ENCODE data around the gene ST6GALNAC5.
"Not testable (repeated sequence)": the region's sequence is repeated elsewhere in the genome, so short reads cannot be mapped to it uniquely, and the experiment has no call there.

The ST6GALNAC5 gene

DNA sequence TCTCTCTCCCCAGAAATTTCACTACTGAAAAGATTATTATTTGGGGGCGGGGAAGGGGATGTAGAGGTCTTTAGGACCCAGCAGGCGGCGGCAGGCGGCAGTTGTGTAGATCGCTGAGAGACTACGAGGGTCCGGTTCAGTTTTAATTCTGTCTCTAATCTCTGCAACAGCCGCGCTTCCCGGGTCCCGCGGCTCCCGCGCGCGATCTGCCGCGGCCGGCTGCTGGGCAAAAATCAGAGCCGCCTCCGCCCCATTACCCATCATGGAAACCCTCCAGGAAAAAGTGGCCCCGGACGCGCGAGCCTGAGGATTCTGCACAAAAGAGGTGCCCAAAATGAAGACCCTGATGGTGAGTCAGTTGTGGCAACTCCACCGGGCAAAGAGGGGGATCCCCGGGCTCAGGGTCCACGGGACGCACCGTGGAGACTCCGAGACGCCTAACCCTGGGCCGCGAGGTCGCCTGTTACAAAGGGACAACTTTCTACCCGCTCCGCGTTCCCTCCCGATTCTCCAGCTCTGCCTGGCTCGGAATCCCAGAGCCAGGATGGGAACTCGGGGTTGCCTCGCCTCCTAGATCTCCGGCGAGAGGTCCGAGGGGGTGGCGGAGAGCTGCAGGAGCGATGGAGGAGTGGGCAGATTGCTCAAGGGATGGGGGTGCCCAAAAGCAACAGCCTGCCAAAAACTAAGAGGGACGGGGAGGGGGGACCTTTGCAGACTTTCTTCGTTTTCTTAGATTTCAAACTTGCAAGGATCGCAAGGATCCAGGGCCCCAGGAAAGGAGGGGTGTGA, at the start of gene ST6GALNAC5:
ST6GALNAC5 (plus strand) TSS at position 139 of the 789 bp plus-strand sequence.
- DNase-seq: no peak

DNA sequence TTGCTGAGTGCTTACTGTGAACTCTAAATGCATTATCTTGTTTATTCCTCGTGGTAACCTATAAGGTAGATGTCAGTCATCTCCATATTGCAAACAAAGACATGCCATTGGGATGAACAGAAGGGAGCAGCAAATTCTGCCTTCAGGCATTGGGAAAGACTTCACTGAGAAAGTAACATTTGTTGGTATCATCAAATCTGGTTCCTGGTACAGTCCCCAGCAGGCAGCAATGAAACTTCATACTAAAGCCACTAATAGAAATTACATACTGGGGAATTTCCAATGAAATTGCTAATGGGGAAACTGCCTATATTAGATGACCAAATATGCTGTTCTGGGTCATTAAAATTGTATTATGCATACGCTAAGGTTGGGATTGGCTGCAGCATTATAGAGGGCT, 47.3 kb upstream of the ST6GALNAC5 start:
- DNase-seq: no peak

DNA sequence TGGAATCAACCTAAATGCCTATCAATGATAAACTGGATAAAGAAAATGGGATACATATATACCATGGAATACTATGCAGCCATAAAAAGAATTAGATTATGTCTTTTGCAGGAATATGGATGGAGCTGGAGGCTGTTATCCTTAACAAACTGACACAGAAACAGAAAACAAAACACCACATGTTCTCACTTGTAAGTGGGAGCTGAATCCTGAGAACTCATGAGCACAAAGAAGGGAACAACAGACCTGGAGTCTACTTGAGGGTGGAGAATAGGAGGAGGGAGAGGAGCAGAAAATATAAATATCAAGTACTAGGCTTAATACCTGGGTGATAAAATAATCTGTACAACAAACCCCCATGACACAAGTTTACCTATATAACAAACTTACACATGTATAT, 44.3 kb upstream of the ST6GALNAC5 start:
- not testable (repeated sequence) for DNase-seq

DNA sequence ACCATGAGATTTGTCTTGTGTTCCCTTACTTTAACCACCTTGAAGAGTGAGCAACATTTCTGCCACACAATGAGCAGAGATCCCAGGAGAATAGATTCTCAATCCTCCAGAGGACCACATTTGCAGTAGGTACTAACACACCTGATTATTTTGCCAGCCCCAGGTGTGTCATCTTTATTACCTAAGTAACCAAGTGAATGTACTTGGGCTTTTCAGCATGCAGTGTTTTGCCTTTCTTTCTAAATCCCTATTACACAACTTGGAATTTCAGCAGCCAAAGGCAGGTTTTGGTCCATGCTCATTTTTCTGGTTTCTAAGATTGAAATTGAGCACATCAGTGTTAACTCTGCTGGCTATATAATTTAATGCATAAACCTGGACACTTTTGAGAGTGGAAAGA, 43.2 kb upstream of the ST6GALNAC5 start:
- no peak for DNase-seq

DNA sequence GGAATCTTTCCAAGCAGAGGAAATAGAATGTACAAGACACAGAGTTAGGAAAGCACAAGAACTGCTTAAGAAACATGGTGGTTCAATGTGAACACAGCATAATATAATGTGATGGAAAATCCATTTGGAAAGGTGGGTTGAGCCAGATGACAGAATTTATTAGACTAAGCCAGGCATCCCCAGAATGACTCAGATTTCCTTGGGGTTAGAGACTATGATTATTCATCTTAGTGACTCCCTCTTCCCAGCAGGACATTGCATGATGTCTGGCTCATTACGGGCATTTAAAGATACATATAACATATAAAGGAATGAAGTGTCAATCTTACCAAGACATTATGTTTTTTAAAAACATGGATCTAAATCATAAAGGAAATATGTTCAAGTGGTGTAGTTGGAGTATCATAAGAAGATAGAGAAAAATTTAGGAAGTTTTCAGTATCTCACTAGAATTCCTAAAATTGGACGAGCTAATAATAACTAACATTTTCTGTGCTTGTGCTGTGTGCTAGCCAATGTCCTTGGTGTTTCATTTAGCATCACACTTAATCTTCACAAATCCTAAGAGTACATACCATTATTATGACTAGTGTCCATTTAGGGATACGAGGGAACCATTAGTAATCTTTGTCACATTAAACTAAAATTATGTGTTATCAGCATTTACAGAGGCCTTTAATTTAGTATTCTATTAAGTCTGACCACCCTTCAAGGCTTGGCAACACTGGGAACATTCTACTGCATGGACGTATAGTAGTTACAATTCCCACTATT, 41.0 kb upstream of the ST6GALNAC5 start:
- DNase-seq: no peak

DNA sequence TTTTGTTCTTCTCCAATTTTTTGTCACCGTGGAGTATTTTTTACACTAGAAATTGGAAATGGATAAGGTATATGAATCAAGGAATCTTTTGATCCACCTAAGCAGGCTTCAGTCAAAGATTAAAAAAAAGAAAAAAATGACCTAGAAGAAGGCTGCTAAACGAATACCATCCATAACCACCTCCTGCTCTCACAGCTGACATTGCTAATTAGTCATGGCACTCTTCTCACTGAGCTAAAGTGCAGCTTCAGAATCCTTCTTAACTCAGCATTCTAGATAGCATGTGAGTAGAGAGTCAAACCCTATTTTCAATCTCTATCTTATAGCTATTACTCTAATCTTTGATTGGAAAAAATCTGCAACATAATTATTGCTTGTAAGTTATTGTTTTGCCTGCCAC, 40.2 kb upstream of the ST6GALNAC5 start:
- no peak for DNase-seq

DNA sequence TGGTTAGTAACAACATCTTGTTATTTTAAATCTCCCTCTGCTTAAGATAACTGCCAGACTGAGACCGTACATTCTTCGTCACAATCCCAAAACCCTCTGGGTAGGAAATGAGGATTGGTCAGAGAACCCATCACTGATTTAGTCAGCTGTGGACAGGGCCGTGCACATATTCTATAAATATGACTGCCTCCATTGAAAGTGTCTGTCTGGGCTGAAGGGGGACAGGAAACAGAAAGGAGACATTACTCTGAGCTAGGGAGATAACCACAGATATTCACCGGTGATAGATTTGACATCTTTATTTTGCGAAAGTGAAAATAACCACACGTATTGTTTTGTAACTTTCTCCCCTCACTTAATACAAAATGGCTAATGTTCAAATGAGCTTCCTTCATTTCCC, 36.9 kb upstream of the ST6GALNAC5 start:
- DNase-seq: no peak

DNA sequence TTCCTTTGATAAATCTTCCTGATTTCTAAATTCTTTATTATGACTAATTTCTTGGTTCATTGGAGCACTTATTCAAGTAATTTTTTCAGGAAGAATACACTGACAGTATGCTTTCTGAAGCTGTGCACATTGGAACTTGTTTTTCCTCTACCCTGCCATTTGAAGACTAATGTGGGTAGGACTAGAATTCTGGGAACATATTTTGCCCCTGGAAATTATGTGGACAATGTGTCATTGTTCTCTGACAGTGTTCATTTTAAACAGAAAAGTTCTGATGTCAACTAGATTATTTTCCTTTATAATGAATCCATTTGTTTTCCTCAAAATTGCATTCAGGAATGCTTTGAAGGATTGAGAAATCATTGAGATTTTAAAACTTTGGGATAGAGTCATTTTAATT, 34.8 kb upstream of the ST6GALNAC5 start:
- no peak for DNase-seq

DNA sequence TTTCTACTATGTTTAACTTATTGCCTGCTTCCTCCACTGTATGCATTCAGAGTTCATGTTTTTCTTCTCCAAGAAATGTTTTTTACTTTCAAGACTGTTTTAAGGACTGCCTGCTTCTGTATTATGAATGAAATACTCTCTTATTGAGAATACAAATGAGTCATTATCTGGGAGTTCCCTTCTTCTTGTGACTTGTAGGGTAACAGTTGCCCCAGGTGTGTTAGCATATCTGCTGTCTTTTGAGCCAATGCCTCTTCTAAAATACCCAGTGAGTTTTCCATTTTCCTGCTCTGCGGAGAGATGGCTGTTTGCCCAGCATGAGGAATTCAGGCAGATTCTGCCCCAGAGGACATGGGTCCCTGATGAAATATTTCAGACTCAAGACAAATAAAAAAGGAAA, 34.1 kb upstream of the ST6GALNAC5 start:
- DNase-seq: no peak

DNA sequence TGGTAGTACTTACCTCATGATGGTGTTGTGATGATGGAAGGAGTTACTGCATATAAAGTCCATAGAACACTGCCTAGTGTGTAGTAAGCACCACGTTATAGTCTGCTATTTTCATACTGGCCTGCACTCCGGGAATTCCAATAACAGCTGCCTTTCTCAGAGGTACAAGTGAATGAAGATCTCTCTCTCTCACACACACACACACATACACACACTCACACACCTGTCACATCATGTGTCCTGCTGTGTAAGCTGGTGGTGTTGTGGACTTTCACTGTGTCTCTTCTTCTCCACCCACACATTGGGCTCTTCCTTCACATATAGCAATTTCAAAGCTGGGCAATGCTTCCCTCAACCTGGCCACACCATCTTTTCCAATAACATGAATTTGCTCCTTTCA, 33.4 kb upstream of the ST6GALNAC5 start:
- no peak for DNase-seq

DNA sequence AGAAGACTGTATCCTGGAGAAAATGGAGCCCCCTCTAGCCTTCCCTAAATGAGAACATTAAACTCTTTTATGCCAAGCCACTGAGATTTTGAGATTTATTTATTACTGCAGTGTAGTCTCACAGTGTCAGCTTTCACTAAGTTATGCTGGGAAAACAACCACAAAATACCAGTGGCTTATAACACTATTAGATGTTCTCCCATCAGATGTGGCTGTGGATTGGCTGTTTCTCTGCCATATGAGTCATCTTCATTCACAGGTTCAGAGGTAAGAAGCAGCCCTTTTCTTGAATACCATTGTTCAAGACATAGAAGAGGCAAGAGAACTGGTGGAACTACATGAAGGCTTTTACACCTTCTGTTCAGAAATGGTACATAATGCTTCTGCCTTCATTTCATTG, 32.1 kb upstream of the ST6GALNAC5 start:
- DNase-seq: no peak

DNA sequence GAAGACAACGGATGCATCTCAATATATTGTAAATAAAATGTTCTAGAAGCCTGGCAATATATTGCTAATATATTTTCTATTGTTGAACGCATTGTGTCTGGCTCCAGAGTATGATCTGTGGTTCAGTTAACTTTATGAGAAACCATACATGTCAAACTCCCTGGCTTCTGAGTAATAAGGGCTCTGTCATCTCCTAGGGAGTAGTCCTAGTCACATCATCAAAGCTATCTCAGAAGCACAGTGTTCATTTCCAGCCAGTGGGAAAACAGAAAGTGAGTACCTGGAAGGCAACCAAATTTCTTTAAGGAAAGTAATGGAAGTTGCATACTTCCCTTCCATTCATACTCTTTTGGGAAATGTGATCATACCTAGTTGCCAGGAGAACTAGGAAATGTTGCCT, 27.0 kb upstream of the ST6GALNAC5 start:
- no peak for DNase-seq

DNA sequence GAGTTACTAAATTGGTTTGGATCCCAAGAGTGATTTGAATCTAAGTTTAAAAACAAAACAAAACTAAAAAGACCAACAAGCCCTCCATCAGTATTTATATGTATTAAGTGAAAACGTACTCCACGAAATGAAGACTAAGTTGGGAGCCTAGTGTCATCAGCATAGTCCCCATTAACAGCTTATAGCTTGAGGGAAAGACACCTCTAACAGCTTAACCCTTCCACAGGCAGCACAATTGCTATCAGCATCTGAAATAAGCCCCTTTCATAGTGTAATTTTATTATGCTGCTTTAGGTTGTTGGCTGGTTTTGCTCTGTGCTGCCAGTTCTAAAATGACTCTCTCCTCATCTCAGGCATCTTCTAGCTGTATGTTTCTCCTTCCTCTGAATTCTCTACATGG, 25.8 kb upstream of the ST6GALNAC5 start:
- no peak for DNase-seq

DNA sequence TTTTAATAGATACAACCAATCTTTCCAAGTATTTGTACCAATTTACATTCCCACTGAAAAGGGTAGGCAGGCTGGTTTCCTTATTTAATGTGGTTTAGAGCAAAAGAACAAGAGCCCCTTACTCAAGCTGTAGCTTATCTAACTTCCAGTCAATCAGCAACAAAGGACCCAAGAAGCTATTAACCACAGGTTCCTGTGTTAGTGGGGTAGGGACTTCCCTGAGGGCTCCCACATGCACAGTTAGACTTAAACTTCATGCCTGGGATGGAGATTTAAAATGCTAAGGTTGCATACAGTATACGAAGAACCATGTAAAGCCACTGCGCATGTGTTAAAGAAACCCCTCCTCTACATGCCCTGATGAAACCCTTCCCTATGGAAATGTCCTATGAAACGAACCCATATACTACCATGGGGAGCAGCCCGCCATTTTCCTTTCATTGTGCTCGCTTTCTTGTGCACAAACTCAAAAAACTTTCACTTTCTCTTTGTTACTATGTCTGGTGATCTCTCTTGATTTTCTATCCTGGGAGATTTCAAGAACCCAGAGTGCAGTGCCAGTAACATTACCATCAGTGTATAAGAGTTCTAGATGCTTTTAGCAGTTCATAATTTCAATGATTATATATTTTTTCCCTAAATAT, 23.3 kb upstream of the ST6GALNAC5 start:
- DNase-seq: no peak

DNA sequence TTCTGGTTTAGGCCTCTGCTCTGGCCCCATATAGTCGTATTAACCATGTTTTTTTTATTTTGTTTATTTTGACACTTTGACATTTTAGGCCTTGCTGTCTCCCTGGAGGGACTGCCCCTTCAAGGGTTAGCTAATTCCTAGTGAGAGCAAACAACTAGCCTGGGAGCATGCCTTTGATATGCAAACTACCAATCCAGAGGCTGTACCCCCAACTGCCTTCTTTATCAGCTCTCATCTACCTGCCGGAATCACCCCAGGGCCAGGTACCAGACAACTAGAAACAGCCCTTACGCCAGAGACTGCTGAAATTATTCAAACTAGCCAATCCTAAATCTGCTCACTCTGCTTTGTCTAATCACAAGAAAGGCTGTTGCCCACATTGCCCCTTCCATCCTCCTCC, 13.0 kb upstream of the ST6GALNAC5 start:
- no peak for DNase-seq

DNA sequence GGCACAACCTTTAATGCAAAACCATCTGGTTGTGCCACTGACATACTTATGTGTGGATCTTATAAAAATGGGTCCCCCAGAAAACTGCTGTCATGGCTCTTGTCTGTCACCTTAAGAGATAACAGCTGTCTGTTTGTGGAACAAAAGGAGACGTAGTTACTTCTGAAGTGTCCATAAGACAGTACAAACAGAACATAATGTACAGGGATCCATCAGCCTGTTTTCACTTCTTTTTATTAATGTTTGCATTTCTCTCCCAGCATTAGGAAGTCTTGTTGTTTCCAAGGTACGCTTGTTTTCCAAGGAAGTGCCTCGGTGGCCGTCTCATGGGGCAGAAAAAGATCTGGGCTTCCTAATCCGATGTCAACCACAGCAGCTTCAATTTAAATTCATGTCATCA, 11.2 kb upstream of the ST6GALNAC5 start:
- DNase-seq: no peak

DNA sequence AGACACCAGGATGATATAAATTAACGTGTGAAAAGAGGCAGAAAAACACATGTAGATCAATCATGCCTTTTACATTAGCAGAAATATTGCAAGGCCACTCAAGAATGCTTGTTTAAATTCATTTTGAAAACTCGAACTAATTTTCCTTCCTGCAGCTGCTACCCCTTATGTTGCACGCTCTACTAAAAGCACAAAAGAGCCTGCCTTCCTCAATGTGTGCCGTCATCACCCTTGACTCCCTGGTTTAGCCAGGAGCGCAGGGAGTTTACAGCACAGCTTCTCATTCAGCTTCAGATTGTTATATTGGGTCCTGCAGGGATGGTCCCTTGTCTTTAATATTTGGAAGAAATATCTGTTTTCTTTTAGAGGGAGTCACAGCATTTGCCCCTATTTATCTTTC, 10.1 kb upstream of the ST6GALNAC5 start:
- DNase-seq: no peak

DNA sequence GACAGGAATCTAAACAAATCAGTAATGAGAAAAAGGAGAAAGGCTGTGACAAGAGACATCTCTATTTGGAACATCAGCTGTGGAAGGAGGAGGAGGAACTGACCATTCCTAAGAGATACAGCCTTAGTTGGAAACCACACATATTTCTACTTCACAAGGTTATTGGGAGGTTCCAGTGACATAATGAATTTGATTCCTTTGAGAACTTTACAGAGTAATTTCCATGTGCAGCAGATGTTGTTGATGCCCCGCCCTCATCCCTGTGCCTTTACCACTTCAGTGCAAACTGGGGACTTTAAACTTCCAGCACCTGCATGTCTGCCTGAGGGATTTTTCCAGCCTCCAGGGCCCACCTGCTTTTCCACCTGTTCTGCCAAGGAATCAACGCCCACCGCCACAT, 9.3 kb upstream of the ST6GALNAC5 start:
- no peak for DNase-seq

DNA sequence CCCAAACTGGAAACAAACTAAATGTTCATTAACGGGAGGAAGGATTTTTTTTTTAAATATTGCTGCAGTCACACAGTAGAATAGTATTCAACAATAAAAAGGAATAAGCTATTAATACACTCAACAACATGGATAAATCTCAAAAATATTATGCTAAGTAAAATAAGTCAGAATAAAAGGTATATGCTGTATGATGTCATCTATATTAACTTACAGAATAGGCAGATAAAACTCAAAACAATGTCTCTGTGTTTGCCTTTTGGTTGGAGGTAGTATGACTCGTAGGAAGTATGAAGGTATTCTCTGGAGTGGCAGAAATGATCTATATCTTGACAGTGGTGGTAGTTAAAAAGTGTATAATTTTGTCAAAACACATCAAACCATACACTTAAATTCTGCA, 6.1 kb upstream of the ST6GALNAC5 start:
- no peak for DNase-seq

DNA sequence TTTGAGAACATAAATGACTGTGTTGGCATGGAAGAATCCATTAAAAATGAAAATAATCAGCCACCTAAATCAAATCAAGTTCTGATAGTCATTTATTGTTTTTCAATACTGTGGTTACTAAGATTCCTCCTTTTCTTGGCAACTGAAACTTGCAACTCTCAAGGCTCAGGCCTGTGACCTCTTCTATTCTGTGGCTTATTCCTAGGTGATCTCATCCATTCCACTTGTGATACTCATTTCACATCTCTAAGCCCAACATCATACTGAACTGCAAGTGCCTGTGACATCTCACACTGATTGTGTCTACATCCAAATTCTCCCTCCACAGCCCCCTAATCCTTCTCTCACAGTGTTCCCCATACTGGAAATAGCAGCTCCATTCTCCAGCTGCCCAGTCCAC, 4.8 kb upstream of the ST6GALNAC5 start:
- DNase-seq: no peak

DNA sequence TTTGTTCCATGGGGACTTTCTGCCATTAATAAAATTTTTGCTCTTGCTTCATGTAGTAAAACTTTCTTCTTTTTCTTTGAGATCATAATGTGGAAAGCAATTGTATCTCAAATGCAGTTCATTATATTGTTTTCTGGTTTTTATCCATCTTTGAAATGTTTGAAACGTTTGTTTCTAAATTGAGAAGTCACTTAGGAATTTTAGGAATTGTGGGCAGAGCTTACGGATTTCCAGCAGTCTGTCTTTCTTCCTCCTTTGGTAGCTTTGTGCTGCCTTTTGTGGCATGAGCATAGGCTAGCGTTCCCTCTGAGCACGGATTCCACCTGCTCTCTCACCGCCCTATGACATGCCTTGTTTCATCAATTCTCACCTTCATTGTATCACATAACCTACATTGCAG, 2.9 kb upstream of the ST6GALNAC5 start:
- no peak for DNase-seq

DNA sequence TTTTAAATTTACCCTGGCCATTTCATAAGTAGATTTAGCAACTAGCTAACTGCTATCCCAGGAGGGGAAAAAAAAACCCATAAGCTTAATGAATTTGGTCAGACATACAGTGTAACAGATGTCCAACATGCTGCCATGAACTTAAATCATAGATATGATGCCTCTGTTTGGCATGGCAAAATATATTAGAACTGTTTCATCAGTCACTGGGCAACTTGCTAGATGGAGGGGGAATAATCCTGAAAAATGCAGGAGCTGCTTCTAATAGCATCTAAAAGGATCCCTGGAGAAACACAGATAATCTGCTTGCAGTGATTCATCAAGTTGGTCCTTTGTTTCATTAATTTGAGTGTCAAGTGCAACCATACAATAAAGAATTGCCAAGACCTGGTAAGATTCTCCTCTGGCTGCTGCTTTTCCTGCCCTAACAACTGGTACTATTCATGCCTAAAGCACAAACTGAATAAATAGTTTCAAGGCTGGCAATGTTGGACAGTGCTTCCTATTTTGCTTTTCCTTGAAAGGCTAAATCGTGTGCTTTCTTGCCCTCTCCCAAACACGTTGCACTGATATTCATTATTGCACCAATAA, 1.5 kb upstream of the ST6GALNAC5 start:
- DNase-seq: no peak

DNA sequence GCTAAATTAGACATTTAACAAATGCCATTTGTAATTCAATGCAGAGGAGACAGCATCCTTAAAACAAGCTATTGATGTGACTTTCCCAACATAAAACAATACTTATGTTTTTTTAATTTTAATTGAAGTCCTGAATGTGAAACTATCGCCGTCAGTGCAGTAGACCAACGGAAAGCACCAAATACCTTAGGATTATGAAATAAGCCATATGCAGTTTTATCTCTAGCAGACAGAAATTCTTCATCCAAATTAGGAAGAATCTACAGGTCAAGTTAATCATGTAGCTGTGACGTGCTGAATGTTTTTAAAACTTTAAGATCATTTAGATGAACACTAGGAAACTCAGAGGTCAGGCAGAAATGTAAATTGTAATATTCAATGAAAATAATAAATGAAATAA, 714 bp upstream of the ST6GALNAC5 start:
- DNase-seq: no peak

All from GF-D8 (cell line).